Stimulated activated naive B cell treated with anti-CD40 and anti-IgM and Interleukin-4, amounts not matched to agents 10 μg/mL and 1 μg/mL and 100 μg/mL, for 72 hours (primary cell): ENCODE data around the gene METTL26.
A peak's percentile ranks its signal among the peaks of the same experiment; 100 is the strongest.

Experiments used
- ATAC-seq, 2 donors: fragments of 150-1000 bp; cut with Tn5 transposase; replicated peaks; 2 replicates each; pipeline ENCODE4 v1.10.0; 2021; ENCODE audit warnings: moderate library complexity in 1 of 2
- DNase-seq: peaks from one replicate; pipeline ENCODE4 v3.0.0; 2021
- H3K27ac Mint-ChIP-seq: one replicate; pipeline ENCODE4 v1.8.0; 2022; ENCODE audit warnings: mild to moderate bottlenecking, mixed read lengths
- H3K27me3 Mint-ChIP-seq, 2 donors: one replicate each; pipeline ENCODE4 v1.8.0; 2022; ENCODE audit warnings: mixed read lengths in 2 of 2
- H3K36me3 Mint-ChIP-seq, 2 donors: one replicate each; pipeline ENCODE4 v1.8.0; 2022; ENCODE audit warnings: mixed read lengths in 2 of 2, mild to moderate bottlenecking in 1 of 2
- H3K4me1 Mint-ChIP-seq, 2 donors: one replicate each; pipeline ENCODE4 v1.8.0; 2022; ENCODE audit warnings: mixed read lengths in 2 of 2, mild to moderate bottlenecking in 1 of 2
- H3K4me3 Mint-ChIP-seq, 2 donors: one replicate each; pipeline ENCODE4 v1.8.0; 2022; ENCODE audit warnings: mild to moderate bottlenecking in 2 of 2, mixed read lengths in 2 of 2, moderate library complexity in 1 of 2
- H3K9me3 Mint-ChIP-seq, 2 donors: one replicate each; pipeline ENCODE4 v1.8.0; 2022; ENCODE audit warnings: mixed read lengths in 2 of 2, mild to moderate bottlenecking in 1 of 2

The METTL26 gene

DNA sequence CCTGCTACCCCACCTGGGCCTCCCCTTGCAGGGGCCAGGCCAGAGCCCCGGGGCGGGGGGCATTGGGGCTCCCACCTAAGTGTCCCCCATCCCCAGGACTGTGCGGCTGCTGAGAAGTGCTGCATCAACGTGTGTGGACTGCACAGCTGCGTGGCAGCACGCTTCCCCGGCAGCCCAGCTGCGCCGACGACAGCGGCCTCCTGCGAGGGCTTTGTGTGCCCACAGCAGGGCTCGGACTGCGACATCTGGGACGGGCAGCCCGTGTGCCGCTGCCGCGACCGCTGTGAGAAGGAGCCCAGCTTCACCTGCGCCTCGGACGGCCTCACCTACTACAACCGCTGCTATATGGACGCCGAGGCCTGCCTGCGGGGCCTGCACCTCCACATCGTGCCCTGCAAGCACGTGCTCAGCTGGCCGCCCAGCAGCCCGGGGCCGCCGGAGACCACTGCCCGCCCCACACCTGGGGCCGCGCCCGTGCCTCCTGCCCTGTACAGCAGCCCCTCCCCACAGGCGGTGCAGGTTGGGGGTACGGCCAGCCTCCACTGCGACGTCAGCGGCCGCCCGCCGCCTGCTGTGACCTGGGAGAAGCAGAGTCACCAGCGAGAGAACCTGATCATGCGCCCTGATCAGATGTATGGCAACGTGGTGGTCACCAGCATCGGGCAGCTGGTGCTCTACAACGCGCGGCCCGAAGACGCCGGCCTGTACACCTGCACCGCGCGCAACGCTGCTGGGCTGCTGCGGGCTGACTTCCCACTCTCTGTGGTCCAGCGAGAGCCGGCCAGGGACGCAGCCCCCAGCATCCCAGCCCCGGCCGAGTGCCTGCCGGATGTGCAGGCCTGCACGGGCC is 3.4 kb downstream of the METTL26 start:
- no peak overlapping the region for H3K4me3 Mint-ChIP-seq
- DNase-seq (no peak), ATAC-seq (no peak)
- peaks cover 5 to 6% of the 10 kb centered on the region in 2 donors for H3K27me3 Mint-ChIP-seq
- peaks cover 15 to 18% of the 10 kb centered on the region in 2 donors for H3K4me1 Mint-ChIP-seq
- H3K36me3 Mint-ChIP-seq, result peaks cover 7 to 13% of the 10 kb centered on the region in 2 donors
- no peak overlapping the region for H3K27ac Mint-ChIP-seq
- peaks cover 0 to 2% of the 10 kb centered on the region in 2 donors for H3K9me3 Mint-ChIP-seq

DNA sequence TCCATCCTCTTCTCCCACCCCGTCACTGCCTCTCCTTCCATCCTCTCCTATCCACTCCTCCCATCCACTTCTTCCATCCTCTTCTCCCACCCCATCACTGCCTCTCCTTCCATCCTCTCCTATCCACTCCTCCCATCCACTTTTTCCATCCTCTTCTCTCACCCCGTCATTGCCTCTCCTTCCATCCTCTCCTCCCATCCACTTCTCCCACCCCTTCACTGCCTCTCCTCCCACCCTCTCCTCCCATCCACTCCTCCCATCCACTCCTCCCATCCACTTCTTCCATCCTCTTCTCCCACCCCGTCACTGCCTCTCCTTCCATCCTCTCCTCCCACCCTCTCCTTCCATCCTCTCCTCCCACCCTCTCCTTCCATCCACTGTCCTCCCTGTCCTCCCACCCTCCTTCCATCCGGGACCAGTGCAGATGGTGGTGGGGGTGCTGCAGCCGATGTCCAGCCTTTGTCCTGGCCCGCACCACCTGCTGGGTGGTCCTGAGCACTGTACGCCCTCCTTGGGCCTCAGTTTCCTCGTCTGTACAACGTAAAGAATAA is 4.2 kb downstream of the METTL26 start:
- ATAC-seq (no peak), DNase-seq (no peak)
- Mint-ChIP-seq H3K36me3 (peaks cover 13% of the 10 kb centered on the region in 2 donors), H3K4me3 (peak overlapping the region in 1 of 2 donors; percentile 28), H3K27me3 (peaks cover 5% of the 10 kb centered on the region in 2 donors), H3K27ac (peak overlapping the region; percentile 57), H3K4me1 (peaks cover 13 to 18% of the 10 kb centered on the region in 2 donors), H3K9me3 (peaks cover 0 to 2% of the 10 kb centered on the region in 2 donors)

DNA sequence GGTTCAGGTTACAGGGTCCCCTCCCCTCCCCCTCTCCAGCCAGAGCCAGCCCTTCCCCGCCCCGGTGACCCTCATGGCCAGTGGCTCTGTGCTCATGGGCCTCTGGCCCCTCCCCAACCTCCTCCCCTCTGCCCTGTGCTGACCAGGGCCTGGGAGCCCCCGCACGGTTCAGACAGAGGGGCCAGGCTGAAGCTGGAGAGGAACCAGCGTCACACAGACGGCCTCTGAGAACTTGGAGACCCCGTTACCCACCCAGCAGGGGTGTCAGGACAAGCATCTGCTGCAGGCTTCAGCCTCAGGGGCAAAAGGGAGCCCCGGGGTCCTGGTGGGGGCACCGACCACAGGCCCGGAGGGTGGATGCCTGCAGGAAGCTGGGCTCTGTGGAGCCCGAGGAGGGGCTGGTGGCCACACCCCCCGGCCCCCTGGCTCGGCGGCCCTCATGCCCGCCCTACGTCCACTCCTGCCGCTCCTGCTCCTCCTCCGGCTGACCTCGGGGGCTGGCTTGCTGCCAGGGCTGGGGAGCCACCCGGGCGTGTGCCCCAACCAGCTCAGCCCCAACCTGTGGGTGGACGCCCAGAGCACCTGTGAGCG is 5.2 kb downstream of the METTL26 start, which contains the start of gene WFIKKN1:
Gene WFIKKN1 (plus strand): TSS at position 171 of the 591 bp plus-strand sequence. CDS start 269 bp downstream, at position 440.
- Mint-ChIP-seq H3K36me3 (peaks cover 11 to 15% of the 10 kb centered on the region in 2 donors), H3K4me1 (peaks cover 6 to 10% of the 10 kb centered on the region in 2 donors), H3K27ac (peak within 1 kb of the TSS; percentile 67), H3K4me3 (peak within 1 kb of the TSS in 1 of 2 donors; percentile 28), H3K9me3 (no peaks in the 10 kb centered on the region), H3K27me3 (no peaks in the 10 kb centered on the region)
- ATAC-seq, result no peak
- DNase-seq, result no peak

DNA sequence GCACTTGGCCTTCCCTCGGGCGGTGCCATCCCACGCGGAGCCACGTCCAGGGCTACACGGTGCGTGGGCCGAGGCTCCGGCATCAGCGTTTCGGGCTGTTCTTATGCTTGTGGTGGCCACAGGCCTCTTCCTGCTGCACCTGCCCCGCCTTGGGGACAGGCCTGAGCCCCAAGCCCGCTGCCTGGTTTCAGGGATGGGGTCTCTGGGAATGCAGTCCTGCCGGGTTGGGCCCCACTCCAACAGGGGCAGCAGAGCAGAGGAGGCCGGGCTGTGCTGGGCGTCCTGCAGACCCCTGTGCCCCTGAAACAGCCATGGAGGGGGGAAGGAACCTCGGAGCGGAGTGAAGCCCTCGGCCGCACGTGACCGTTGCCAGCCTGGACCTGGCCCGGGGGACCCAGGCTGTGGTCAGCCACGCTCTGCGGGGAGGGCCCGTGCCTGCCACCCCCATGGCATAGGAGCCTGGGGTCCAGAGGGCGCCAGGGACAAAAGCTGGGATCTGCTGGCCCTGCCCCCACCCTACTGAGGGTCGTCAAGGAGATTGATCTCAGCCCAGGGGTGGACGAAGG is 5.8 kb downstream of the METTL26 start:
- H3K4me1 Mint-ChIP-seq, result peaks cover 6 to 10% of the 10 kb centered on the region in 2 donors
- ATAC-seq (no peak), DNase-seq (no peak)
- H3K27ac Mint-ChIP-seq, result no peak overlapping the region
- no peak overlapping the region for H3K4me3 Mint-ChIP-seq
- no peaks in the 10 kb centered on the region for H3K27me3 Mint-ChIP-seq
- H3K9me3 Mint-ChIP-seq, result no peaks in the 10 kb centered on the region
- peaks cover 11 to 15% of the 10 kb centered on the region in 2 donors for H3K36me3 Mint-ChIP-seq

DNA sequence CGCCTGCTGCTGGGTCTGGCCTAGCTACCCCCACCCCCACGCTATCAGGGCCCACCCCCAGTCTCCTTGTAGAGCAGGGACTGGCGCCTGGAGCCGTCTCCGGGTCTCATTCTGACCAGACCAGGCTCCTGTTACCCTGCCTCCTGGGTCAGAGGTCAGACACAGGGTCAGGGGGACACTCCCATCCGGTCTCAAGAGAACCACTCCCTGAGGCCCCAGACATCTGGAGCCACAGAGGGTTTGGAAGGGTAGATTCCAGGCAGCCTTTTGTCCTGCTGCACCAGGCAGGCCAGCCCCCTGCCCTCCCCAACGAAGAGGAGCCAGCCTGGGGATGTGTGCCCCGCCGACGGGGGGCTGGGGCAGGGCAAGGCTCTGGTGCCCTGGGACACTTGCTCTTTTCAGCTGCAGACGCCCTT is 6.3 kb downstream of the METTL26 start:
- Mint-ChIP-seq H3K36me3 (peaks cover 11 to 15% of the 10 kb centered on the region in 2 donors), H3K9me3 (no peaks in the 10 kb centered on the region), H3K27ac (peak overlapping the region; percentile 67), H3K4me3 (no peak overlapping the region), H3K27me3 (no peaks in the 10 kb centered on the region), H3K4me1 (peaks cover 3 to 6% of the 10 kb centered on the region in 2 donors)
- DNase-seq, result no peak
- no peak for ATAC-seq

DNA sequence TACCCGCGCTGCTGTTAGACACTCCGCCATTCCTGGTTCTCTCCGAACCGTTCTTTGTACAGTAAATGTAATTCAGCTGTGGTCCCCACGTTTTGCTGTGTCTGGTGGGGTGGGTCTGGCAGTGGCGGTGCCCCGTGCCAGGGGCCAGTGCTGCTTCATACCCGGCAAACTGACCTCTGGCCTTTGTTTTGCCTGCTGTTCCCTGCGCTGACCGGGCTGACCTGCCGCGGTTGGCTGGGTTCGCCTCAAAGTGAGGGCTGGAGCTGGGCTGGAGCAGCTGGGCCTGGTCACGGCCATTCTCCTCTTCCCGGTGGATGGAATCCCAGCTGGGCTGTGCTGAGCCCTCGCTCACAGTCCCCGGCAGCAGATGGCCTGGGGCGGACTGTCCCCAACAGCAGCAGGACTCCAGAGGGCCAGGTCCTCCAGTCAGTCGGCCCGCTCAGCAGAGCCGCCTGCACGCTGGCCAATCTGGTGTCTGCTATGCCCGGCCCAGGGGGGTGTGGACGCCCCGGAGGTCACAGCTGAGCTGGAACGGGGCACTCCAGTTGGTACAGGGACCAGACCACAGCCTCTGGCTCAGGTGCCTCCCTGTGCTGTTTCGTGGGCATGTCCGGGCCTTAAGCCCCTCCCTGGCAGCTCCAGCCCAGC is 6.8 kb downstream of the METTL26 start:
- ATAC-seq, result no peak
- H3K27me3 Mint-ChIP-seq, result no peaks in the 10 kb centered on the region
- H3K4me1 Mint-ChIP-seq, result peaks cover 1% of the 10 kb centered on the region in 2 donors
- no peak overlapping the region for H3K4me3 Mint-ChIP-seq
- H3K9me3 Mint-ChIP-seq, result no peaks in the 10 kb centered on the region
- peaks cover 11 to 15% of the 10 kb centered on the region in 2 donors for H3K36me3 Mint-ChIP-seq
- H3K27ac Mint-ChIP-seq, result no peak overlapping the region
- DNase-seq, result no peak

DNA sequence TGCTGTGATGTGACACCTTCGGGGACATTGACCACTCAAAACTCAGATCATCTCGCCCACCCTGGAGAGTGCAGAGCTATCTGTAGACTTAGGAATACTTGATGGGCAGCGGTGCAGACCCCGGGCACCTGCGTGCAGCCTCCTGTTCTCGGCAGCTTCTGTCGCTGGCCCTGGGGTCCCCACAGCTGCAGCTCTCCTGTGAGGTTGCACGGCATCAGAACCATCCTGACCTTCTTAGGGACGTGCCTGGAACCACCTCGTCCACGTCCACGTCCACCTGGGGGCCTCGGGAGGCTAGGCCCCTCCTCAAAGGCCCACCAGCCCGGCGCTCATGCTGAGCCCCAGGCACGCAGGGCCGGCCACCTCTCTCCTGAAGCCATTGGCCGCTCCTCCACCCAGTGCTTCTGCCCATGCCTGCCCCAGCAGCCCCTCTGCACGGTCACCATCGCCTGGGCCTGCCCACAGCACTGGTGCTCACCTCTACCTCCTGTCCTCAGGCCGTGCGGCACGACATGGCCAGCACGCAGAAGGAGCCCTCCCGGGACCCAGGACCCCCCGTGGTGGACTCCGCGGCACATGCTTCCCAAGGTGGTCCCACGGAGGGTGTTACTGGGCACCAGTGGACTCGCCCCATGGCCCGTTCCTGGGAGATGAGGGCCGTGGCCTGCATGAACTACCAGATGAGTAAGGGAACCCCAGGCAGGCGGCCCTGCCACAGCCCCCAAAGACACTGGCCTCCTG is 7.6 kb downstream of the METTL26 start:
- no peak for DNase-seq

DNA sequence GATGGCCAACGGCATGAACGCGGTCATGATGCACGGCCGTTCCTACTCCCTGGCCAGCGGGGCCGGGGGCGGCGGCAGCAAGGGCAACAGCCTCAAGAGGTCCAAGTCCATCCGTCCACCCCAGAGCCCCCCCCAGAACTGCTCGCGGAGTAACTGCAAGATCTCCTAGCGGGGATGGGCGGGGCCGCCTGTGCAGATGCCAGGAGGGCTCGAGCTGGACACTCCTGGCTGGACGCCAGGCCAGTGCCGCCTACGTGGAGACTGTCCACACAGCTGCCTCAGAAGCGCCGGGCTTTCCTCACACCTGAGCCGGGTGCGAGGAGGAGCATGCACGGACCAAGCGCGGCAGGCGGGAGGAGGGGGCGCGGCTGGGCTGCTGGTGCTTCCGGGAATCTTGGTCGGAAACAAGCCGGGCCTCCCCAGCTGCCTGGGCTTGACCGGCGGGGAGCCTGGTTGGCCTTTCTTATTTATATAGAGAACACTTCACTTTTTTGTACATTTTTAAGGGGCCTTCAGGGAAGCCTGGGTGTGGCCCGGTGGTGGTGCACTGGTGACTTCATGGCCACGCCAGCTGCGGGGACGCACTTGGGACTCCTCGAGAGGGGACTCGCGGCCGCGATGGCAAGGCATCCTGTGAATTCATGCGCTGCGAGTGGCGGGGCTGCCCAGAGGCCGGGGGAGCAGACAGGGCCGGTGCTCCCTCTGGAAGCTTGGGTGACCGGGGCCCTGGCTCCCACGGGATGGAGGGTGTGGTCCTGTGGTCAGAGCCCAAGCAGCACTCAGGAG is 8.5 kb downstream of the METTL26 start:
- ATAC-seq (no peak), DNase-seq (no peak)

More for the DNA sequence above, 7.6 kb downstream of the METTL26 start:
- H3K4me3 Mint-ChIP-seq, result no peak overlapping the region
- no peak overlapping the region for H3K27ac Mint-ChIP-seq
- peaks cover 11 to 15% of the 10 kb centered on the region in 2 donors for H3K36me3 Mint-ChIP-seq
- ATAC-seq, result no peak
- H3K4me1 Mint-ChIP-seq, result peaks cover 0 to 1% of the 10 kb centered on the region in 2 donors
- no peaks in the 10 kb centered on the region for H3K27me3 Mint-ChIP-seq
- H3K9me3 Mint-ChIP-seq, result no peaks in the 10 kb centered on the region

DNA sequence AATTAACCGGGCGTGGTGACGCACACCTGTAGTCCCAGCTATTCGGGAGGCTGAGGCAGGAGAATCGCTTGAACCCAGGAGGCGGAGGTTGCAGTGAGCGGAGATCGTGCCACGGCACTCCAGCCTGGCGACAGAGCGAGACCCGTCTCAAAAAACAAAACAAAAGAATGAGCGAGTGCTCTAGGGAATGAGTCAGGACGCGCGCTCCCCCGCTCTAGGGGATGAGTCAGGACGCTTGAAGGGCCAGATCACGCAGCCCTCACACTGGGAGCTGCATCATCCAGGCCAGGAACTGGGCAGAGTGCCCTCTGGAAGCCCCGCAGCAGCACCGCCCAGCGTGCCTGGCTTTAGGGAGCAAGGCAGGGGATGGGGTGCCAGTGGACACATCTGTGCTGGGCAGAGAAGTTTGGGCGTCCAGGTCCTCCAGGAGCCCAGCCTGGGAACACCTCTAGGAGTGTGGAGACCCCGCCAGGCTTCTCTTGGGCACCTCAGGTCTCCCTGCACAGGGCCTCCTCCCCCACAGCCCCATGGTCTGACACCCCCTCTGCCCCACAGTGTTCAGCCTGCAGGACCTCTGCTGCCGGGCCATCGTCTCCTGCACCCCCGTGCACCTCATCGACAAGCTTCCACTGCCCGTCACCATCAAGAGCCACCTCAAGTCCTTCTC is 9.2 kb downstream of the METTL26 start:
- DNase-seq, result no peak
- Mint-ChIP-seq H3K27me3 (no peaks in the 10 kb centered on the region), H3K36me3 (peaks cover 11 to 13% of the 10 kb centered on the region in 2 donors), H3K4me1 (no peaks in the 10 kb centered on the region), H3K4me3 (no peak overlapping the region), H3K9me3 (no peaks in the 10 kb centered on the region), H3K27ac (no peak overlapping the region)
- ATAC-seq, result no peak

More for the DNA sequence above, 8.5 kb downstream of the METTL26 start:
- Mint-ChIP-seq H3K4me3 (no peak overlapping the region), H3K9me3 (no peaks in the 10 kb centered on the region), H3K27ac (no peak overlapping the region), H3K4me1 (peaks cover 0 to 1% of the 10 kb centered on the region in 2 donors), H3K36me3 (peaks cover 11 to 15% of the 10 kb centered on the region in 2 donors), H3K27me3 (no peaks in the 10 kb centered on the region)

DNA sequence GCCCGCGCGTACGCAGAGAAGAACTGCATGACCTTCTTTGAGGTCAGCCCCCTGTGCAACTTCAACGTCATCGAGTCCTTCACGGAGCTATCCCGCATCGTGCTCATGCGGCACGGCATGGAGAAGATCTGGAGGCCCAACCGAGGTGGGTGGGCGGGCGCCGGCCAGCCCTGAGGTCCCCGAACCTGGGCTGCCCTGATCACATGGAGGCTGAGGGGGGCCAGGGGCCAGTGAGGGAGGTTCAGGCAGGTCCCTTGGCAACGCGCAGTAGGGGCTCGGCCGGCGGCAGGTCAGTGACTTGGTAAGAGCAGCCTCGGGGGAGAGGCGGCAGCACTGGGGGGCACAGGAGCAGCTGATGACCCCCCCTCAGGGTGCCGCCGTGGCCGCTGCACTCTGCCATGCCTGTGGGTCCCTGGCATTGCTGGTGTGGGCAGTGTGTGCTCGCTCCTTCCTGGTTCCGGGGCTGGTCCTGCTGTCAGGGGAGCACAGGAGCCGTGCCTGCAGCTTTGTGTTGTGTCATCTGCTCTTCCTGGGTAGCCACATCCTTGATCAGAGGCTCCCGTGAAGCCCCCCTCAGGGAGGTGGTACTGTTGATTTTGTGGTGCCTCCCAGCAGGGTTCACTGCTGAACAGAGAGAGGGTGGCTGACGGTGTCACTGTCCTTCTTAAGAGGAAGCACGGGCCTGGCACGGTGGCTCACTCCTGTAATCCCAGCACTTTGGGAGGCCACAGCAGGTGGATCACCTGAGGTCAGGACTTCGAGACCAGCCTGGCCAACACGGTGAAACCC is 9.9 kb downstream of the METTL26 start:
- DNase-seq, result no peak
- H3K27ac Mint-ChIP-seq, result no peak overlapping the region
- H3K27me3 Mint-ChIP-seq, result no peaks in the 10 kb centered on the region
- peaks cover 11 to 13% of the 10 kb centered on the region in 2 donors for H3K36me3 Mint-ChIP-seq
- H3K9me3 Mint-ChIP-seq, result no peaks in the 10 kb centered on the region
- H3K4me1 Mint-ChIP-seq, result peaks cover 0 to 2% of the 10 kb centered on the region in 2 donors
- H3K4me3 Mint-ChIP-seq, result no peak overlapping the region
- no peak for ATAC-seq

DNA sequence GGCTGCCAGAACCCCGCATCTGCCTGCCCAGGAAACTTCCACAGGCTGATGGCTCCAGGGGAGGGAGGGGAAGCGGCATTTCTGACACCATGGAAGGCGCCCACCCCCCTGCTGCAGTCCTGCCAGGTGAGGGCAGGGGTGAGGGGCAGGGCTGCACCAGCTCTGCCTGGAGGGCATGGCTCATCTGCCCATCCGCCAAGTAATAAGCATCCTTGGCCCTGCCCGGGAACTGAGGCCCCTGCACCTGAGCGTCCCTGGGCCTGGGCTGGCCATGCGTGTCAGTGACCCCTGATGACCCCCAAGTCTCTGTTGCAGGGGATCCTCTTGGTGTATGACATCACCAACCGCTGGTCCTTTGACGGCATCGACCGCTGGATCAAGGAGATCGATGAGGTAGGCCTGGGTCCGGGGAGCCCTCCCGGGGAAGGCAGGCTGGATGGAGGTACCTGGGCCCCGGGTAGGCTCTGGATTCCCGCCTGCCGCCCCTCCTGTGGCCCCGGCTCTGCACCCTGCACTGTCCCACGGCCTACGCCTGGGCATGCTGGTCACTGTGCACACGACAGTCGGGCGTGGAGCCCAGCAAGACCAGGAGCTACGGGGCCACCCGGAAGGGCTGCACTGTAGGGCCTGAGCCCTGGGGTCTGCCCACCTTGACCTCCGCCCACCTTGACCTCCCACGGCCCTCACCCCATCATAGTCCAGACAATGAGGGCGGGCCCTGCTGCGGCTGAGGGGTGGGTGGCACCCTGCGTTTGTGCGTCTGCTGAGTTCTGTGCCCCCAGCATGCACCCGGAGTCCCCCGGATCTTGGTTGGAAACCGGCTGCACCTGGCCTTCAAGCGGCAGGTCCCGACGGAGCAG is 10.8 kb downstream of the METTL26 start:
- no peaks in the 10 kb centered on the region for H3K27me3 Mint-ChIP-seq
- peaks cover 0 to 2% of the 10 kb centered on the region in 2 donors for H3K4me1 Mint-ChIP-seq

More for the DNA sequence above, 10.8 kb downstream of the METTL26 start:
- Mint-ChIP-seq H3K4me3 (no peak overlapping the region), H3K27ac (no peak overlapping the region), H3K9me3 (no peaks in the 10 kb centered on the region), H3K36me3 (peaks cover 11 to 13% of the 10 kb centered on the region in 2 donors)
- no peak for DNase-seq
- ATAC-seq, result no peak
